ENCODE measurements around the gene PPM1L. TPM values are rescaled to one million over a fixed set of nuclear protein-coding genes. Genes with fewer than 3 reads are reported as not detected.

Gene PPM1L
- total RNA-seq, 1 donor from 2014 or later = 79.5 TPM

DNA sequence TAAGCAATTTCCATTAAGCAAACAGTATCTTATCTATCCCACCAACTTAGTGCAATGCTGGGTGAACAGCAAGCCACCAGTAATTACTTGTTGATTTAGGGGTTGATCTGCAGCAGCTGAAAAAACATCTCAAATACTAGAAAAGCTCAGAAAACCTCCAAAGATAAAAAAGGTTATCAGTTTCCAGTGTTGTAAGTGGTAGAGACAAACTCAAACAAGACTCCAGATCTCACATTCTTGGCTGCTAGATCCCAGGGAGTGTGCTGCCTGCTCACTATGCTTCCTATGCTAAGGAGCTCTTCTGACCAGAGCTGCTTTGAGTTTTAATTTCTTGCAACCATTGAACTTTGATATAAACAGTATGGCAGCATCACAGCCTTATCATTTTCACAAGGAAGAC lies 337.9 kb downstream of the PPM1L start:
- DNase-seq (ENCODE audit: low spot score) = no peak

- no peak for DNase-seq (ENCODE audit: low spot score)
Measured at GRCh38 chr3:161096771-161097367, 340.8 kb downstream of the PPM1L start.

DNA sequence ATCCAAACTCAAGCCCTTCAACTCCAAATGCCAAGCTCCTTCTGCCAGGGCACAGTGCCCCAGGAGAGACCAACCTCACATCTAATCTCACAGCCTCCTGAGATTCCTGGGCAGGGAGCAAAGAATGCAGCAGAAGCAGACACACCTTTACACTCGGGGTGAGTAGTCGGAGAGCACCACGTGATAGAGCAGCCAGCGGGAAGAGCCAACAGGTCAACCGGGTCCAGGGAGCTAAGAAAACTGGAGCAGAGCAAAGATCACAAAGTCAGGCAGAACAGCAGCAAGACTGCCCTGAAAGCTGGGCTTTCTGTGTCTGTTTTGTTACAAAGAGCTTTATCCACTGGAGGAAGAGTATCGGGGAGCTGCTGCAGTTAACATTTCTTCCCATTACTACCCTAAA lies 345.0 kb downstream of the PPM1L start:
- peak; percentile 60 for DNase-seq (ENCODE audit: low spot score)

DNA sequence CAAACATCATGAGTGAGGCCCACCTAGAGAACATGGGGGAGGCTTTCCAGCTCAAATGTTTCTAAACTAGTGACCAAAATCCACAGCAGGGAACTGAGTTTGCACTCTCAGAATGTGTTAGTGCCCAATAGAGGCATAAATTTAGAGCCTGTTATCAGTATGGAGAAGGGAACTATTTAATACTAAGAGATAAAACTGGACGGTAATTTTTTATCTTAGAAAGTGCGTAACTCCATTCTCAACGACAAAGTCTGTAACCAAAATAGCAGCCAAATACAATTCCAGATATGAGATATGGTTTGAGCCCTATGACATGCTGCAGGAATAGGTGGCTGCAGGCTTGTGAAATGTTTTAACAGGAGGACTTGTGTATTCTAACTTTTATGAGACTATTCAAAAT lies 345.6 kb downstream of the PPM1L start:
- DNase-seq (ENCODE audit: low spot score) = no peak

DNA sequence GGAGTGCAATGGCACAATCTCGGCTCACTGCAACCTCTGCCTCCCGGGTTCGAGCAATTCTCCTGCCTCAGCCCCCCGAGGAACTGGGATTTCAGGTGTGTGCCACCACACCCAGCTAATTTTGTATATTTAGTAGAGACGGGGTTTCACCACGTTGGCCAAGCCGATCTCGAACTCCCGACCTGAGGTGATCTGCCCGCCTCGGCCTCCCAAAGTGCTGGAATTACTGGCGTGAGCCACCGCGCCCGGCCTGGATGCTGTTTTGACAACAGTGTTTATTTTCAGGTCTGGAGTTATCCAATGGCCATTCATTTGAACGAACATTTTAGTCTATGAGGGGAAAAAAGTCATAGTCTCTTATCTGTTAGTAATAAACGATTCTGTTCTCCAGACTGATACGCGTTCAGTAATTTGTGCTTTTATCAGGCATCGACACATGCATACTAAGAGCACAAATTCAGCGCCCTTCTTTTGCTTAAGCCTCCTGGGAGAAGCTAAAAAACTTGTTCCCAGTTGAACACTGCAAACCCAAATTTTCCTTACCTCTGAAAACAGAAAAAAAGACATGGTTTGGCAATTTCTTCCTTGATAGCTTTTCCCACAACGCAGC lies 347.9 kb downstream of the PPM1L start:
- no peak for DNase-seq (ENCODE audit: low spot score)

- peak; percentile 18 for DNase-seq (ENCODE audit: low spot score)
Measured at GRCh38 chr3:161104561-161105551, 348.8 kb downstream of the PPM1L start, which contains the start of gene B3GALNT1. Gene B3GALNT1, minus strand, starts transcription at chr3:161105349. Its CDS starts 18,595 bp downstream, at chr3:161086754.

DNA sequence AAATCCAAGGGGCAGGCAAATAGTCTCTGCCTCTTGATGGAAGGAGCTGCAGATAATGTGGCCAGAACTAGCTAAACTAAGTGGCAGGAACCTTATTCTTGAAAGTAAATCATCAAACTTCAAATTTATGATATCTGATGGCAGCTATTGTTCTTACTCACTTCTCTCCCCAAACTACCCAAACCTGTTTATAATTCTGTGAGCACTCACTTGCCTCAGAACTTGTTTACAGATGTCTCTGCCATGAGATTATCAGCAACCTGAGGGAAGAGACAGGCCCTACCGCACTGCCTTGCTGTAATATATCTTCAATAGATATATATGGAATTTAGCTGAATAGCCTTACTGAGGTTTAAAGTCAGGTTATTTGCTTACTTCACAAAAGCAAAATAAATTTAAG lies 351.3 kb downstream of the PPM1L start:
- no peak for DNase-seq (ENCODE audit: low spot score)

DNA sequence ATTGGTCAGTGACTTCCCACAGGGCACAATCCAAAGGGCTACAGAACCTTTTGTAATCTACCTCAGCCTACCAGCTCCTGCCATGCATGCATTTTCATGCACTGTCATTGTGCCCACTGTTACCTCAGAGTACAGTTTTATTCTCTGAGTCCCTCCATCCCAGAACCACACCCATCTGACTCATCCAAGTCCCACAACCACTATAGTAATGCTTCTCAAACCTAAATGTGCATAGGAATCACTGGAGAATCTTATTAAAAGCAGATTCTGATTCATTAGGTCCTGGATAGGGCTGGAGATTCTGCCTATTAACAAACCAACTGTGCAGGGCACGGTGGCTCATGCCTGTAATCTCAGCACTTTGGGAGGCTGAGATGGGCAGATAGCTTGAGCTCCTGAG lies 352.8 kb downstream of the PPM1L start:
- no peak for DNase-seq (ENCODE audit: low spot score)

DNA sequence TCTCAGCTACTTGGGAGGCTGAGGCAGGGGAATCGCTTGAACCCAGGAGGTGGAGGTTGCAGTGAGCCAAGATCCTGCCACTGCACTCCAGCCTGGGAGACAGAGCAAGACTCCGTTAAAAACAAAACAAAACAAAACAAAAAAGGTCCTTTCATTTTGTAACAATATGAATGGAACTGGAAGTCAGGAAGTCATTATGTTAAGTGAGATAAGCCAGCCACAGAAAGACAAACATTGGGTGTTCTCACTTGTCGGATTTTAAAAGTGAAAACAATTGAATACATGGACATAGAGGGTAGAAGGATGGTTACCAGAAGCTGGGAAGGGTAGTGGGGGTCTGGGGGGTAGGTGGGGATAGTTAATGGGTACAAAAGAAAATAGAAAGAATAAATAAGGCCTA lies 361.6 kb downstream of the PPM1L start:
- DNase-seq (ENCODE audit: low spot score) = no peak

DNA sequence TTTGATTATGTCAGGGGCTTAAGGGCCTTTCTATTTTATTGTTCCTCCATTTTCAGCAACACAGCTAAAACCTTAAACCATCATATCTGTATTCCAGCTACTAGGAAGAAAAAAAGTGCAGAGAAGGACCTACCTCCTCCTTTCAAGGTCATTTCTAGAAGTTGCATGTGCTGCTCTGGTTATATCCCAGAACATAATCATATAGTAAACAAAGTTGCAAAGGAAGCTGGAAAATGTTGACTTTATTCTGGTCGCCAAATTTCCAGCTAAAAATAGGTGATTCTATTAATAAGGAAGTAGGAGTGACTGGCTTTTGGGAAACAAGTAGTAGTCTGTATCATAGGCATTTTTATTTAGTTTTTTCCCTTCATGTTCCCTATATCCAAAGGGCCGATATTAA lies 370.5 kb downstream of the PPM1L start:
- no peak for DNase-seq (ENCODE audit: low spot score)

Other genes with a start within 250 kb of the PPM1L start
- 49.1 TPM for gene KPNA4, start 190.7 kb upstream of the PPM1L start, total RNA-seq
- gene ARL14, start 79.1 kb upstream of the PPM1L start, total RNA-seq = 18.5 TPM

All from mucosa of gallbladder (tissue), 1 donor.